ENCODE measurements around the gene PSME3.
"Not testable (repeated sequence)": the region's sequence is repeated elsewhere in the genome, so short reads cannot be mapped to it uniquely, and the experiment has no call there.

PSME3 gene

DNA sequence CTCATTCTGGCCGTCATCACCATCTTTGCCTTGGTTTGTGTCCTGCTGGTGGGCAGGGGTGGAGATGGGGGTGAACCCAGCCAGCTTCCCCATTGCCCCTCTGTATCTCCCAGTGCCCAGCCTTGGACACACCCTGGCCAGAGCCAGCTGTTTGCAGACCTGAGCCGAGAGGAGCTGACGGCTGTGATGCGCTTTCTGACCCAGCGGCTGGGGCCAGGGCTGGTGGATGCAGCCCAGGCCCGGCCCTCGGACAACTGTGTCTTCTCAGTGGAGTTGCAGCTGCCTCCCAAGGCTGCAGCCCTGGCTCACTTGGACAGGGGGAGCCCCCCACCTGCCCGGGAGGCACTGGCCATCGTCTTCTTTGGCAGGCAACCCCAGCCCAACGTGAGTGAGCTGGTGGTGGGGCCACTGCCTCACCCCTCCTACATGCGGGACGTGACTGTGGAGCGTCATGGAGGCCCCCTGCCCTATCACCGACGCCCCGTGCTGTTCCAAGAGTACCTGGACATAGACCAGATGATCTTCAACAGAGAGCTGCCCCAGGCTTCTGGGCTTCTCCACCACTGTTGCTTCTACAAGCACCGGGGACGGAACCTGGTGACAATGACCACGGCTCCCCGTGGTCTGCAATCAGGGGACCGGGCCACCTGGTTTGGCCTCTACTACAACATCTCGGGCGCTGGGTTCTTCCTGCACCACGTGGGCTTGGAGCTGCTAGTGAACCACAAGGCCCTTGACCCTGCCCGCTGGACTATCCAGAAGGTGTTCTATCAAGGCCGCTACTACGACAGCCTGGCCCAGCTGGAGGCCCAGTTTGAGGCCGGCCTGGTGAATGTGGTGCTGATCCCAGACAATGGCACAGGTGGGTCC, 18.4 kb downstream of the PSME3 start:
- not testable (repeated sequence) for DNase-seq

DNA sequence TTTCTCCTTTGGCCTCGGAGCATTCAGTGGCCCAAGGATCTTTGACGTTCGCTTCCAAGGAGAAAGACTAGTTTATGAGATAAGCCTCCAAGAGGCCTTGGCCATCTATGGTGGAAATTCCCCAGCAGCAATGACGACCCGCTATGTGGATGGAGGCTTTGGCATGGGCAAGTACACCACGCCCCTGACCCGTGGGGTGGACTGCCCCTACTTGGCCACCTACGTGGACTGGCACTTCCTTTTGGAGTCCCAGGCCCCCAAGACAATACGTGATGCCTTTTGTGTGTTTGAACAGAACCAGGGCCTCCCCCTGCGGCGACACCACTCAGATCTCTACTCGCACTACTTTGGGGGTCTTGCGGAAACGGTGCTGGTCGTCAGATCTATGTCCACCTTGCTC, 19.2 kb downstream of the PSME3 start:
- no peak for DNase-seq

DNA sequence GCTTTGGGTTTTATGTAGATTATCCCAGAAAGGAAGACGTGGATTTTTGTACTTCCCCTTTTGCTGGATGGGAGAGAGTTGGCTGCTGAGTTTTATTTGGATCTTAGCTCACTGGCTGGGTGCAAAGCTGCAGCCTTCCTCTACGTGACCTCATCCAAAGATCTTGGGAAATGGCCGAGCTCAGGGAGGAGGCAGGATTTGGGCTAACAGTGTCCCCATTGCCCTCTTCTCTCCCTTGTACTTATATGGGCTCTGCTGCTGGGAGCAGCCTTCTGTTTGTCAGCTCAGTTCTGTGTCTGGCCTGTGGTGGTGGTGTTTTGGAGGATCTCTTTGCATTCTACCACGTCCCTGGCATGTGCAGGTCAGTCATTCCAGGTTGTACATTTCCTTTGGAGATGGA, 19.8 kb downstream of the PSME3 start:
- DNase-seq: no peak

DNA sequence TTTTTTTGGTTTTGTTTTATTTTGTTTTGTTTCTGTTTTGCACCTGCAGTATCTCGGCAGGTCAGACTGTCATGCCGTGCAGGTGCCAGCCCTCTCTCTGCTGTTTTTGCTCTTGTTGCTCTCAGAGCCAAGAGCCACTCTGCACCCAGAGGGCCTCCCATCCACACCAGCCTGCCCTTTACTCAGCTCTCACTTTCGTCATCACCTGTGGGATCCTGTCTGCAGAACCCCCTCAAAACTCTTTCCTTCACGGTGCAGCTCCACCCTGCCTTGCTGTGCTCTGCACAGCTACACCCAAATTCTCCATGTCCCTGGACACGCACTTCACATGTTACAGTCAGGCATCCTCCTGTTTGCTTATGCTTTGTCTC, 20.4 kb downstream of the PSME3 start:
- no peak for DNase-seq

DNA sequence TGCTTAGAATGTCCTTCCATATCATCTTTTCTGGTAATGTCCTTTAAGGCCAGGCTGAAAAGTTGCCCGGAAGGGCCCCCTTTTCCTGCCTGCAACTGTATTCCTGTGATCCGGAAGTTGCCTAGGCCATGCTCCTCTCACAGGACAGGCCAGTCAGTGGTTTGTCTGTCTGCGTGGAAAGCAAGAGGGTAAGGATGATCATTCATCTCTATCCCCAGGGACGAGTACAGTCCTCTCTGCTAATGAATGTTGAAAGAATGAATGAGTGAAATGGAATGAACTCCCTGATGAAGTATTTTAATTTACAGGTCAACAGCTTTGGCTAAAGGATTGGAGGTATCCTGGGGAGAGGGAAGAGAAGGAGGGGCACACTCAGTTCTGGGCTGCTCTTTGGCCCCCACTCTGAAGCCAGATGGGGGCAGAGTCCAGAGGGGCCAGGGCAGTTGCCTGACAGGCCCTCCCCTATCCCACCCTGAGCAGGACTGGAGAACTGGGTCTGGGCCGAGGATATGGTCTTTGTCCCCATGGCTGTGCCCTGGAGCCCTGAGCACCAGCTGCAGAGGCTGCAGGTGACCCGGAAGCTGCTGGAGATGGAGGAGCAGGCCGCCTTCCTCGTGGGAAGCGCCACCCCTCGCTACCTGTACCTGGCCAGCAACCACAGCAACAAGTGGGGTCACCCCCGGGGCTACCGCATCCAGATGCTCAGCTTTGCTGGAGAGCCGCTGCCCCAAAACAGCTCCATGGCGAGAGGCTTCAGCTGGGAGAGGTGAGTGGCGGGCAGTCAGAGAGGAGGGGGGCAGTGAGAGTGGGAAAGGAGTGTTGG, 21.0 kb downstream of the PSME3 start:
- DNase-seq: no peak

DNA sequence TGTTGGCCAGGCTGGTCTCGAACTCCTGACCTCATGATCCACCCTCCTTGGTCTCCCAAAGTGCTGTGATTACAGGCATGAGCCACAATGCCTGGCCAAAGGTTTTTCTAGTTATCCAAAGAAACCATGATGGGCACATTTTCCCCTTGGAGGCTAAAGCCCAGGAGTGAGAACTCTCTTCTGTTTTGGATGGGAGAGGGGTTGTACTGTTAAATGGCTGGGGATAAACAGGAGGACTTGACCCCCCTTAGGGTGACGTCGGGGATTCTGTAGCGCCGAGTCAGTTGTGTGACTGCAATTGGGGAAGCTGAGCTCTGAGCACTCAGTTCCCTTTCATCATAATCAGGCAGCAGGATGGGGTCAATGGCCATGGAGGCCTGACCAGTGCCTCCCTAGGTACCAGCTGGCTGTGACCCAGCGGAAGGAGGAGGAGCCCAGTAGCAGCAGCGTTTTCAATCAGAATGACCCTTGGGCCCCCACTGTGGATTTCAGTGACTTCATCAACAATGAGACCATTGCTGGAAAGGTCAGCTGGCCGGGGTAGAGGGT, 21.9 kb downstream of the PSME3 start:
- no peak for DNase-seq

DNA sequence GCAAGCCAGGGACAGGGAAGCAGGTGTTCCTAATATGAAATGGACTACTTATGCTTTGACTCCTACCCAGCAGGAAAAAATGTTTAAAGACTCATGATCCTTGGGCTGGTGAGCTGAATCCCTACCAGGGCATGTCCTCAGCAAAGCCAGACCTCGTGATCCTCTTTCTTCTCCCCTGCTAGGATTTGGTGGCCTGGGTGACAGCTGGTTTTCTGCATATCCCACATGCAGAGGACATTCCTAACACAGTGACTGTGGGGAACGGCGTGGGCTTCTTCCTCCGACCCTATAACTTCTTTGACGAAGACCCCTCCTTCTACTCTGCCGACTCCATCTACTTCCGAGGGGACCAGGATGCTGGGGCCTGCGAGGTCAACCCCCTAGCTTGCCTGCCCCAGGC, 22.9 kb downstream of the PSME3 start:
- not testable (repeated sequence) for DNase-seq

DNA sequence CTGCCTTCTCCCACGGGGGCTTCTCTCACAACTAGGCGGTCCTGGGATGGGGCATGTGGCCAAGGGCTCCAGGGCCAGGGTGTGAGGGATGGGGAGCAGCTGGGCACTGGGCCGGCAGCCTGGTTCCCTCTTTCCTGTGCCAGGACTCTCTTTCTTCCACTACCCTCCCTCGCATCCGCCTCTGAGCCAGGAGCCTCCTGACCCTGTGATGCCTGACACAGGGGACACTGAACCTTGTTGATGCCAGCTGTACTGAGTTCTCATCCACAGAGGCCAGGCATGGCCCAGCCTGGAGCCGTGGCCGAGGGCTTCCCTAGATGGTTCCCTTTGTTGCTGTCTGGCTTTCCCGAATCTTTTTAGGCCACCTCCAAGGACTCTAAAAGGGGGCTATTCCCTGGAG, 23.3 kb downstream of the PSME3 start:
- not testable (repeated sequence) for DNase-seq

DNA sequence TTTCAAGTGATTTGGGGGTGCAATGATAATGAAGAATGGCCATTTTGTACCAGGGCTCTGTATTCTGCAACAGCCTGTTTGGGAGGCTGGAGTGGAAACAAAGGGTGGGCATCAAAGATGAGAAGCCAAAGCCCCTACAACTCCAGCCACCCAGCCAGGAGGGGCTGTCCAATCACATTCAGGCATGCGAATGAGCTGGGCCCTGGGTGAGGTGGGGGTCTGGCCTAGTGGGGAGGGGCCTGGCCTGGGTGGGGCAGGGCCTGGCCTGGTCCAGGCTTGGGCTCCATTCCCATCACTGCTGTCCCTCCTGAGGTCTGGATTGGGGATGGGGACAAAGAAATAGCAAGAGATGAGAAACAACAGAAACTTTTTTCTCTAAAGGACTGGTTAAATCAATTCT, 24.2 kb downstream of the PSME3 start:
- DNase-seq: no peak

DNA sequence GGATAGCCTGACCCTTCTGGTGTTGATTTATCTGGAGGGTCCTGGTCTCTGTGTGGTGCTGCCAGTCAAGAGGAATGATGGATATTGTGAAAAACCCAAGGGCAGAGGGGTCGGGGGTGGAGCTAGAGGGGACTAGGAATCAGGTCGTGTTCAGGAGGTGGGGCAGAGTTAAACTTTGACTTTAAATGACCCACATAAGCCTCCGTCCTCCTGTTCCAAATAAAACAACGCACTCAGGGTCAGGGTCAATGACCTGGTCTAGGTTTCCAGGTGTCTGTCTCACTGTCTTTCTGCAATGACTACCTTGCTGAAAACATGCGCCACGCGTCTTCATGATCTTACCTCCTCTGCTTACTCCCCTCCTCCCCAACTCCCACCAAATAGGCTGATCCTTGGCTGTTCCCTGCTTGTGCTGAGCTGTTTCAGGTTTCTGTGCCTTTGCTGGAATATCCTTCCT, 32.5 kb downstream of the PSME3 start:
- no peak for DNase-seq

DNA sequence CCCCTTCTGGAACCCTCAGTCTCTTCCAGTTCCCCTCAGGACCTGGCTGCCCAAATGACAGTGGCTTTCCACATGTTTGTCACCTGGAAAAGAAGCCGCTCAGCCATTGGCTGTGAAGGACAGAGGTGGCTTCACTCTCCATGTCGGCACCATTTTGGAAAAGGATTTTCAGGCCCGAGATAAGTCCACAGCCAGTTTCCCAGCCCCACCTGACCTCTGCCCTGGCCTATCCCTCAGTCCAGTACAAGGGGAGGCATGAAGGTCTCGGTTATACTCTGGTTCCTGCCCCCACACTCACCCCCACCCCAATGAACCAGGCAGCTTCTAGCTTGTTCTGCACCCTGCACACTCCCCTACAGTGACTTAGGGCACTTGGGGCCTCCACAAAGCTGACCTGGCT, 33.0 kb downstream of the PSME3 start:
- DNase-seq: no peak

DNA sequence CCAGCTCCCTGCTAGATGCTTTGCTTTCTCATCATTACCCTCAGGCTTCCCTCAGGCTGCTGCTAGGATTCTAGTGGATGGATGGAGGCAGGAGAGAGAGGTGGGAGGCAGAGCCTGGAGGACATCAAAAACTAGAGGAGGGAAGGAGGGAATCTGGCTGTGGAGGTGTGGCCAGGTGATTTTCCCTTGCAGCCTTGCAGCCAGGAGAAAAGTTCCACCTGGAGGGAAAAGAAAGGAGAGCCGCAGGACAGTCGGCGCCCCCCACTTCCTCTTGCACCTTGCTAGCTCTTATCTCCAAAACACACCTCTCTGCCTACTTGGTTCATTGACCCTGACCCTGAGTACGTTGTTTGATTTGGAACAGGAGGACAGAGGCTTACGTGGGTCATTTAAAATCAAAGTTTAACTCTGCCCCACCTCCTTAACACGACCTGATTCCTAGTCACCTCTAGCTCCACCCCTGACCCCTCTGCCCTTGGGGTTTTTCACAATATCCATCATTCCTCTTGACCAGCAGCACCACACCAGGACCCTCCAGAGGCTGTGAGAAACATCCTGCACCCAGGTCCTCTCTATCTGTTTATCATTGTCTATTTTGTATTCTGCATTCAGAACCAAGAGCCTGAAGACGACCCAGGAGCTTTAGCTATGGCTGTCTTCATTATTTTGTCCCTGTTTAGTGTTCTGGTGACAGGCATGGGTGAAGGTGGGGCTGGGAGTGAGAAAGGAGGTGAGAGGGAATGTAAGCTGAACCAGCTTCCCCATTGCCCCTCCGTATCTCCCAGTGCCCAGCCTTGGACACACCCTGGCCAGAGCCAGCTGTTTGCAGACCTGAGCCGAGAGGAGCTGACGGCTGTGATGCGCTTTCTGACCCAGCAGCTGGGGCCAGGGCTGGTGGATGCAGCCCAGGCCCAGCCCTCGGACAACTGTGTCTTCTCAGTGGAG, 33.7 kb downstream of the PSME3 start:
- DNase-seq: no peak

DNA sequence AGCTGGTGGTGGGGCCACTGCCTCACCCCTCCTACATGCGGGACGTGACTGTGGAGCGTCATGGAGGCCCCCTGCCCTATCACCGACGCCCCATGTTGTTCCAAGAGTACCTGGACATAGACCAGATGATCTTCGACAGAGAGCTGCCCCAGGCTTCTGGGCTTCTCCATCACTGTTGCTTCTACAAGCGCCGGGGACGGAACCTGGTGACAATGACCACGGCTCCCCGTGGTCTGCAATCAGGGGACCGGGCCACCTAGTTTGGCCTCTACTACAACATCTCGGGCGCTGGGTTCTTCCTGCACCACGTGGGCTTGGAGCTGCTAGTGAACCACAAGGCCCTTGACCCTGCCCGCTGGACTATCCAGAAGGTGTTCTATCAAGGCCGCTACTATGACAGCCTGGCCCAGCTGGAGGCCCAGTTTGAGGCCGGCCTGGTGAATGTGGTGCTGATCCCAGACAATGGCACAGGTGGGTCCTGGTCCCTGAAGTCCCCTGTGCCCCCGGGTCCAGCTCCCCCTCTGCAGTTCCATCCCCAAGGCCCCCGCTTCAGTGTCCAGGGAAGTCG, 34.6 kb downstream of the PSME3 start:
- not testable (repeated sequence) for DNase-seq

DNA sequence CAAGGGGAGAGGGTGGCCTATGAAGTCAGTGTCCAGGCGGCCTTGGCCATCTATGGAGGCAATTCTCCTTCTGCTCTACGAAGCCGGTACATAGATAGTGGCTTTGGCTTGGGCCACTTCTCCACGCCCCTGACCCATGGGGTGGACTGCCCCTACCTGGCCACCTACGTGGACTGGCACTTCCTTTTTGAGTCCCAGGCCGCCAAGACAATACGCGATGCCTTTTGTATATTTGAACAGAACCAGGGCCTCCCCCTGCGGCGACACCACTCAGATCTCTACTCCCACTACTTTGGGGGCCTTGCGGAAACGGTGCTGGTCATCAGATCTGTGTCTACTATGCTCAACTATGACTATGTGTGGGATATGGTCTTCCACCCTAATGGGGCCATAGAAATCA, 35.1 kb downstream of the PSME3 start:
- DNase-seq: no peak

DNA sequence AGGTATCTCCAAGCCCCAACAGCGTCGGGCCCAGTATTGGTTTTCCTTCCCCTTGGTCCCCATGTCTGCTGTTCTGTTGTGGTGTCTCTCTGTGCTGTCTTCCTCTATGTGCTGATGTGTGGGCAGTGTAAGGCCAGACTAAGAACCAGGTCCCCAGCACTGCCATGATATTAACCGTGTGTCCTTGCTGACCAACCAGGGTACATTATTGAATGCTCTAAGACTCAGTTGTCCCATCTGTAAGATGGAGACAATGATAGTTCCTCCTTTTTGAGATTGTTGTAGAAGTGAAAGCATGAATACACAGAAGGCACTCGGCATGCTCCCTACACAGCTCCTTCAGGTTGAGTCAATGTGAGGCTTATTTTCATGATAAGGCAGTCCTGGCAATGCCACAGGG, 38.5 kb downstream of the PSME3 start:
- DNase-seq: no peak

DNA sequence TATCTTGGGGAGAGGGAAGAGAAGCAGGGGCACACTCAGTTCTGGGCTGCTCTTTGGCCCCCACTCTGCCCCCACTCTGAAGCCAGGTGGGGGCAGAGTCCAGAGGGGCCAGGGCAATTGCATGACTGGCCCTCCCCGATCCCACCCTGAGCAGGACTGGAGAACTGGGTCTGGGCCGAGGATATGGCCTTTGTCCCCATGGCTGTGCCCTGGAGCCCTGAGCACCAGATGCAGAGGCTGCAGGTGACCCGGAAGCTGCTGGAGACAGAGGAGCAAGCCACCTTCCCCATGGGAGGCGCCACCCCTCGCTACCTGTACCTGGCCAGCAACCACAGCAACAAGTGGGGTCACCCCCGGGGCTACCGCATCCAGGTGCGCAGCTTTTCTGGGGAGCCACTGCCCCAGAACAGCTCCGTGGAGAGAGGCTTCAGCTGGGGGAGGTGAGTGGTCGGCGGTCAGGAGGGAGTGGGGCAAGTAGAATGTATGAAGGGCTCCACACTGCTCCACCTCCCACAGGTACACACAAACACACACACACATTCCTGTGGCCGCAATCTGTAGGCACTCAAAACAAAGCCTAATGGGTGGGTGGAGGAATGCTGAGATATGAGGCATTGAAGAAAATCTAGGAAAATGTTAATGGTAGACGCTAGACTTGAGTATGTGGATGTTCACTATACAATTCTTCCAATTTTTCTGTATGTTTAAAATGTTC, 39.2 kb downstream of the PSME3 start:
- no peak for DNase-seq

DNA sequence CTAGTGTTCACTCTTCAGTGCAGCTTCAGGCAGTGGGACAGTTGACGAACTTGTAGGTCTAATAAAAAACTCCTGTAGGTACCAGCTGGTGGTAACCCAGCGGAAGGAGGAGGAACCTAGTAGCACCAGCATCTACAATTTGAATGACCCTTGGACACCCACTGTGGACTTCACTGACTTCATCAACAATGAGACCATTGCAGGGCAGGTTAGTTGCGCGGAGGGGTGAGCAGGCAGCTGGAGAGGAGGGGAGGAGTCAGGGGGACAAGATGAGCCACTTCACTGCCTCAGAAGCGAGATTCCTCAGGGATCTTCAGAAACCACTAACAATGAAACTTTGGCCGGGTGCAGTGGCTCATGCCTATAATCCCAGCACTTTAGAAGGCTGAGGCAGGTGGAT, 40.1 kb downstream of the PSME3 start:
- DNase-seq: no peak

DNA sequence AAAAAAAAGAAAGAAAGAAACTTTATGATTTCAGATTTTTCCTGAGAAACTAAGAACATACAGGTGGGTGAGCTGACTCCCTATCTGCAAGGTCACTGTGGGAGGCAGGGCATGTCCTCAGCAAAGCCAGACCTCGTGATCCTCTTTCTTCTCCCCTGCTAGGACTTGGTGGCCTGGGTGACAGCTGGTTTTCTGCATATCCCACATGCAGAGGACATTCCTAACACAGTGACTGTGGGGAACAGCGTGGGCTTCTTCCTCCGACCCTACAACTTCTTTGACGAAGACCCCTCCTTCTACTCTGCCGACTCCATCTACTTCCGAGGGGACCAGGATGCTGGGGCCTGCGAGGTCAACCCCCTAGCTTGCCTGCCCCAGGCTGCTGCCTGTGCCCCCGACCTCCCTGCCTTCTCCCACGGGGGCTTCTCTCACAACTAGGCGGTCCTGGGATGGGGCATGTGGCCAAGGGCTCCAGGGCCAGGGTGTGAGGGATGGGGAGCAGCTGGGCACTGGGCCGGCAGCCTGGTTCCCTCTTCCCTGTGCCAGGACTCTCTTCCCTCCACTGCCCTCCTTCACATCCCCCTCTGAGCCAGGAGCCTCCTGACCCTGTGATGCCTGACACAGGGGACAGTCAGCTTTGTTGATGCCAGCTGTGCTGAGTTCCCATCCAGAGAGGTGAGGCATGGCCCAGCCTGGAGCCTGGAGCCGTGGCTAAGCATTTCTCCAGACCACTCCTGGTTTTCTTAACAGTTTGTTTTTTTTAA, 40.9 kb downstream of the PSME3 start:
- not testable (repeated sequence) for DNase-seq

DNA sequence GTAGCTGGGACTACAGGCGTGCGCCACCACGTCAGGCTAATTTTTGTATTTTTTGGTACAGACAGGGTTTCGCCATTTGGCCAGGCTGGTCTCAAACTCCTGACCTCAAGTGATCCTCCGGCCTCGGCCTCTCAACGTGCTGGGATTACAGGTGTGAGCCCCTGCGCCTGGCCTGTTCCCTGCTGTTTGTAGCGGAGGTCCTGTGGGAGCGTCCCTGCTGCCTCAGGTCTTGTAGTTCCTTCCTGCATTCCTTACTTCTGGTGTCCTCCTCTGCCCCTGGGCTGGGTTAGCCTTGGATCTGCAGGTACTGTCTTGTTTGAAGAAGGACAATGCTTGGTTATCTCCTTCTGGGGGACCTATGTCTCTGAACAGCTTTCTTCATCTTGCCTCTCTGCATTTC, 43.8 kb downstream of the PSME3 start:
- DNase-seq: no peak

DNA sequence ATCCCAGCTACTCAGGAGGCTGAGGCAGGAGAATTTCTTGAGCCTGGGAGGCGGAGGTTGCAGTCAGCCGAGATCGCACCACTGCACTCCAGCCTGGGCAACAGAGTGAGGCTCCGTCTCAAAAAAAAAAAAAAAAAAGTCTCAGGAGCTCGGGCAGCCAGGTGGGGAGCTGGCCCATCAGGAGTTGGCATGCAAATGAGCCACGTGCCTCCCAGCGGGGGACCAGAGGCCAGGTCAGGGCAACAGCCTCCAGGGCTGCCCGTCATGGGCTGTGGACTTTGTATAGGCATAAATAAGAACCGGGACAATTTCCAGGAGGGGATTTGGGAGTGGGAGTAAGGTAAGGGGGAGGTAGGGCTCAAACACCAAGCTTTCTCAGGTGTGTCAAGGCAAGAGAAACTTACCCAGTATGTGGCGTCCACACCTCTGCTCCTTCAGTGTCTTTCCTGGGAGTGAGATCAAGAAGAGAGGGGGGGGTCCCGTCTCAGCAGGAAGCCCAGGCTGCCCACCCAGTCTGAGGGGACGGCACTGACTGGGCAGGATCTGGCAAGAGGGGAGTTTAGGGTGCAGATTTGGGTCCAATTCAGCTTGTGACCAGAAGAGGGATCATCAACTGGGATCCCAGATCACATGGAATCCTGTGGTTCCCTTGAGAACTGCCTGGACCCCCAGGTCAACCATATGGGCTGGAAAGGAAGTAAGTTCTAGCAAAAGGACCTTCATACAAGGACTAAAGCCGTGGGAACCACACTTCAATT, 45.1 kb downstream of the PSME3 start:
- DNase-seq: no peak
